Endothelial cell of umbilical vein (primary cell): ENCODE measurements around the gene GXYLT2. TPM values are rescaled to one million over a fixed set of nuclear protein-coding genes. Genes with fewer than 3 reads are reported as not detected.
A peak's percentile ranks its signal among the peaks of the same experiment; 100 is the strongest.

ENCODE experiments used
- BruUV-seq: library from RNA; stranded (reverse); fragments of 400-500 nt; replicated peaks from 2 replicates; lab custom pipeline; 2021; lab: Mats Ljungman, UMichigan
- CTCF ChIA-PET: fragments of 300-600, 350-600 bp; sonication (Branson Sonifier 250); formaldehyde crosslinking; loops from one replicate; lab custom pipeline; 2021; ENCODE audit warnings: antibody characterized with exemption, inconsistent platforms; lab: Charles Lee
- POLR2A ChIA-PET: fragments of 300-600, 350-600 bp; sonication (Branson Sonifier 250); formaldehyde crosslinking; loops from one replicate; lab custom pipeline; 2021; ENCODE audit warnings: antibody characterized with exemption, inconsistent platforms; lab: Charles Lee
- DNase-seq: peaks from one replicate; pipeline ENCODE4 v3.0.0-alpha.2; 2011; ENCODE audit warnings: low read depth, low spot score
- FAIRE-seq: peaks from 2 replicates; lab custom pipeline; 2011; peaks lifted over from hg19 to GRCh38; lab: Jason Lieb, UNC
- H2AFZ ChIP-seq: 2 replicates; pipeline ENCODE4 v1.6.0; 2012; ENCODE audit warnings: low read depth, low read length, control low read depth, inconsistent platforms
- H3K27ac ChIP-seq: 2 replicates; pipeline ENCODE4 v1.5.1; 2011; ENCODE audit warnings: low read depth, mild to moderate bottlenecking, control low read depth, low read length, moderate library complexity; ENCODE audit not compliant: insufficient read depth
- H3K27me3 ChIP-seq, 2 experiments: 2 replicates each; pipeline versions ENCODE4 v1.6.0 to v1.6.1; 2011; ENCODE audit warnings: low read length in 2 of 2, mixed read lengths in 1 of 2; ENCODE audit not compliant: control insufficient read depth in 2 of 2, insufficient read depth in 2 of 2
- H3K36me3 ChIP-seq, 2 experiments: 2 replicates in 1 of 2; 3 replicates in 1 of 2; pipeline ENCODE4 v1.5.1; 2011; ENCODE audit warnings: low read length in 2 of 2, mild to moderate bottlenecking in 1 of 2, moderate library complexity in 1 of 2; ENCODE audit not compliant: control insufficient read depth in 2 of 2, insufficient read depth in 2 of 2; ENCODE audit errors: extremely low read depth in 1 of 2
- H3K4me1 ChIP-seq: 3 replicates; pipeline ENCODE4 v1.5.1; 2011; ENCODE audit warnings: mild to moderate bottlenecking, low read length; ENCODE audit not compliant: control insufficient read depth, insufficient read depth; ENCODE audit errors: extremely low read depth
- H3K4me2 ChIP-seq: 2 replicates; pipeline ENCODE4 v1.6.1; 2011; ENCODE audit warnings: low read length, control low read depth, mixed read lengths; ENCODE audit not compliant: insufficient read depth
- H3K4me3 ChIP-seq, 3 experiments: fragments of 200-600 bp in 1 of 3; sonication (generic), shearing (Covaris generic) in 1 of 3; replicated peaks in 1 of 3; 2 replicates each; pipeline ENCODE4 v1.5.1; 2011 to 2016; ENCODE audit warnings: control low read depth in 3 of 3, low read length in 3 of 3, mild to moderate bottlenecking in 2 of 3, inconsistent platforms in 1 of 3, low read depth in 1 of 3, moderate library complexity in 1 of 3; ENCODE audit not compliant: insufficient read depth in 1 of 3
- H3K79me2 ChIP-seq: 2 replicates; pipeline ENCODE4 v1.6.0; 2012; ENCODE audit warnings: low read length, inconsistent platforms; ENCODE audit not compliant: control insufficient read depth, insufficient read depth
- H3K9ac ChIP-seq: replicated peaks from 2 replicates; pipeline ENCODE3; 2011; ENCODE audit warnings: low read length, control low read depth; ENCODE audit not compliant: insufficient read depth; ENCODE audit errors: extremely low read depth
- H3K9me1 ChIP-seq: replicated peaks from 3 replicates; pipeline ENCODE4 v1.6.0; 2011; ENCODE audit warnings: mild to moderate bottlenecking, low read length; ENCODE audit not compliant: control insufficient read depth, insufficient read depth; ENCODE audit errors: extremely low read depth
- H3K9me3 ChIP-seq: replicated peaks from 2 replicates; pipeline ENCODE4 v1.5.1; 2012; ENCODE audit warnings: low read length, inconsistent platforms; ENCODE audit not compliant: control insufficient read depth, insufficient read depth
- H4K20me1 ChIP-seq: replicated peaks from 2 replicates; pipeline ENCODE3; 2011; ENCODE audit warnings: mild to moderate bottlenecking, low read length; ENCODE audit not compliant: control insufficient read depth, insufficient read depth; ENCODE audit errors: extremely low read depth
- EZH2 ChIP-seq: IDR thresholded peaks from 2 replicates; pipeline ENCODE4 v1.6.1; 2012; ENCODE audit warnings: borderline replicate concordance, low read depth, mild to moderate bottlenecking, moderate library complexity, low read length, inconsistent platforms; ENCODE audit not compliant: severe bottlenecking
- GATA2 ChIP-seq: IDR thresholded peaks from 2 replicates; pipeline ENCODE4 v1.7.0; 2011; ENCODE audit warnings: low read depth, mild to moderate bottlenecking, moderate library complexity, mixed read lengths, low read length; ENCODE audit not compliant: insufficient read length, insufficient read depth
- MYC ChIP-seq: IDR thresholded peaks from one replicate; pipeline ENCODE4 v1.6.1; 2011; ENCODE audit warnings: mild to moderate bottlenecking, low read depth, low read length
- POLR2AphosphoS5 ChIP-seq: IDR thresholded peaks from 2 replicates; pipeline ENCODE4 v1.6.1; 2012; ENCODE audit warnings: low read depth, mild to moderate bottlenecking, control low read depth, low read length, moderate library complexity; ENCODE audit not compliant: insufficient read depth
- dilution Hi-C: fragments of 300-500 bp; cut with MboI; formaldehyde crosslinking; loops from one replicate; pipeline ENCODE4 v1.15.0; 2019; ENCODE audit warnings: low sequenced_read_pairs; ENCODE audit not compliant: extremely low pct_ligation_motif_present
- intact Hi-C: fragments of 100-400 bp; cut with micrococcal nuclease; formaldehyde crosslinking; loops from one replicate; pipeline ENCODE4 v1.10.0; 2022
- polyA plus RNA-seq, 4 experiments: library from polyadenylated mRNA; depleted of rRNA in 3 of 4; stranded (reverse) in 3 of 4; unstranded in 1 of 4; fragments of >200 nt; gene quantifications; 2 replicates each; pipeline versions ENCODE4 v1.2.1 to v1.2.3, GENCODE V29; 2011 to 2012; ENCODE audit warnings: missing spikeins in 1 of 4
- total RNA-seq: library from RNA; stranded (reverse); gene quantifications from 2 replicates; pipeline ENCODE4 v1.2.3, GENCODE V29; 2021

GXYLT2 gene
- total and polyA plus RNA-seq, 2 donors (not counting 3 experiments of a cell fraction or from before 2014, with no cell fraction given) = 0.07 to 0.24 TPM

- DNase-seq (no peak), FAIRE-seq (no peak)
- Histone ChIP-seq H3K4me3 (no peak overlapping the region), H3K9me3 (no peaks in the 10 kb centered on the region), H3K9me1 (no peaks in the 10 kb centered on the region), H3K27me3 (no peaks in the 10 kb centered on the region), H3K79me2 (peaks cover 18% of the 10 kb centered on the region), H4K20me1 (no peaks in the 10 kb centered on the region), H3K36me3 (peaks cover 3 to 6% of the 10 kb centered on the region in 2 experiments), H3K9ac (no peak overlapping the region), H3K4me2 (no peak overlapping the region), H3K4me1 (peaks cover 16% of the 10 kb centered on the region), H3K27ac (no peak overlapping the region), H2AFZ (no peak overlapping the region)
- BruUV-seq = no TSS peak
- ChIA-PET CTCF (interaction anchor here (0.6 to 1.3 kb wide), 3 partner anchors 23 to 890 kb away, joined by 3 read pairs; no protein-coding TSS in a partner anchor), POLR2A (no interaction called here)
- dilution Hi-C loops (no loop called here), intact Hi-C loops (loop anchor here (5.0 kb wide), 1 partner anchor 91 kb away; no protein-coding TSS in a partner anchor)
- TF ChIP-seq GATA2 = no peak
Measured at GRCh38 chr3:72846166-72846565, 41.7 kb upstream of the GXYLT2 start.

- dilution Hi-C loops (no loop called here), intact Hi-C loops (loop anchor here (5.0 kb wide), 1 partner anchor 90 kb away; no protein-coding TSS in a partner anchor)
- Histone ChIP-seq H2AFZ (peak overlapping the region; percentile 53), H3K4me3 (peak overlapping the region; percentile 46 to 77 (median 76)), H3K4me2 (peak overlapping the region; percentile 98), H4K20me1 (no peaks in the 10 kb centered on the region), H3K9me1 (no peaks in the 10 kb centered on the region), H3K79me2 (peaks cover 18% of the 10 kb centered on the region), H3K27ac (no peak overlapping the region), H3K9me3 (no peaks in the 10 kb centered on the region), H3K4me1 (peaks cover 16% of the 10 kb centered on the region), H3K27me3 (no peaks in the 10 kb centered on the region), H3K9ac (peak overlapping the region; percentile 33), H3K36me3 (no peaks in the 10 kb centered on the region)
- BruUV-seq = no TSS peak
- POLR2A ChIA-PET = interaction anchor here (0.6 kb wide), 1 partner anchor 11 kb away, joined by 3 read pairs; no protein-coding TSS in a partner anchor
- TF ChIP-seq MYC (no peak), EZH2 (no peak), POLR2AphosphoS5 (no peak)
- FAIRE-seq (no peak), DNase-seq (no peak)
- CTCF ChIA-PET = interaction anchor here (1.4 to 5.0 kb wide), 2 partner anchors 241 to 892 kb away, joined by 4 to 166 read pairs; no protein-coding TSS in a partner anchor
Measured at GRCh38 chr3:72847282-72847681, 40.6 kb upstream of the GXYLT2 start.
